ENCODE data around the gene FGF5.

FGF5 gene

DNA sequence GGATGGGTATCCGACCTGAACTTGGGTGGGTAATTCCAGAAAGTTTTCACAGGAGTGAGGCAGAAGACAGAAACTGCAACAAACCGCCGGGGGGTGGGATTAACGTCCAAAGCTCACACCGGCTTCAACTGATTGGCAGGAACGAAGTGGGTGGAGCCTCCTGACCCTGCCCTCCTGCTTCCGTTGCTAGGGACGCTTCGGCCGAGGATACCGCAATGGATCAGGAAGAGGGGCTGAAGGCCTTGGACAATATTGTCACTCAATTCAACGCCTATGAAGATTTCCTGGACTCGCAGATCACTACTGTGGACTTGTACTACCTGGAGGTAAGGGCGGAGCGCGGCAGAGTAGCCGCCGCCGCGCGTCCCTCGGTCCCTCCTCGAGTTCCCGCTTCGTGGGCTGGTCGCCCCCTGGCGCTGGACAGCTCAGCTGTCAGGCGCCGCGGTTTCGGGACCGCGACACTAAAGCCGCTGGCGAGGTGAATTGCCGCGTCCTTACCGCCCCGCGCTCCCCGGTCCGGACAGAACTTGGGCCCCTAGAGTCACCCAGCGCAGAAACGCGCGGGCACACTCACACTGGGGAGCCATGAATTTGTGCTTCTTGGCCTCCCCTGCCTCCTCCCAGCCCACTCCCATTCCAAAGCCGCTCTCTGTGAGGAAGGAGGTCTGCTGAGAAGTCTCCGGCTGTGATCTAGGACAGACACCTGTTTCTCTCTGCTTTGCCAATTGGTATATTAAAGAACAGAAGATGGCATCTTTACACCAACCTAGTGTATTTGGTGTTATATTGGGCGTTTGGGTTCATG is 69.3 kb downstream of the FGF5 start, which contains the start of gene CFAP299:
Gene CFAP299, plus strand, starts transcription at position 177 of the 805 bp plus-strand sequence.
- peak; percentile 1 to 5 for DNase-seq (ENCODE audit: low read depth in 2 of 2, low spot score in 1 of 2)

DNA sequence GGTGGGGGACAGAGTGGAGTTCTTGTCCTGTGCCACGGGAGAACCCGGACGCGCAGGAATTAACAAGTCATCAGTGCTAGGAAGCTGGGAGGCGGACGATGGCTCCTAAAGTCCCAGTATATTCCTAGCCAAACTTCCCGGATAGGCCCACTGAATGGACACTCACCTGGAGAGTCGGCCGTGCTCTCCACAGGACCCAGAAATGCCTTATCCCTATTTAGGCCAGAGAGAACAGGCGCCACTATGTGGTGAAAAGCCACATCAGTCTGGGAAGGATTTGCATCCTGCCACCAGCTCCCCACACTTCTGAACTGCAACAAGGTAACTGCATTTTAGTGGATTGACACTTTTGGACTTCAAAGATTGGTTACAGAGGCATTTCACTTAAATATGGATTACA is 70.1 kb downstream of the FGF5 start:
- no peak for DNase-seq (ENCODE audit: low read depth in 2 of 2, low spot score in 1 of 2)

DNA sequence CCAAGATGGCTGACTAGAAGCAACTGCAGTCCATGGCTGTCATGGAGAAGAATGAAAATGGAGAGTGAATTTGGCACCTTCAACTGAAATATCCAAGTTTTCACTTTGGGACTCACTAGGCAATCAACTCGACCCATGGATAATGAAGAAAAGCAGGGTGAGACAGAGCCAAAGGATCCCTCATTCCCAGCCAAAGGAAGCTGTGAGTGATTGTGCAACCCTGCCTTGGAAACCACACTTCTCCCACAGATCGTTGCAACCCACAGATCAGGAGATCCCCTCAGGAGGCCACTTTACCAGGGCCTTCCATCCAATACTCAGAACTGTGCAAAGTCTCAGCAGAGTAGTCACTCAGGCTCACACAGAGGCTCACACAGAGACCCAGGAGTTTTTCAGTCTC is 73.6 kb downstream of the FGF5 start:
- no peak for DNase-seq (ENCODE audit: low read depth in 2 of 2, low spot score in 1 of 2)

Data from stimulated activated CD8-positive, alpha-beta memory T cell treated with anti-CD3 and anti-CD28 coated beads, Interleukin-4, amount 100 ng/mL, for 4 hours (primary cell).